H1 (cell line): ENCODE measurements around the gene CDADC1.

Source experiments
- CHD2 ChIP-seq: IDR thresholded peaks from 2 replicates; pipeline ENCODE4 v1.6.1; 2012; ENCODE audit warnings: low read length, improper control_type of control experiment
- CREB1 ChIP-seq: IDR thresholded peaks from 2 replicates; pipeline ENCODE4 v1.6.1; 2012; ENCODE audit warnings: inconsistent platforms
- CTCF ChIP-seq, 3 experiments: IDR thresholded peaks; 1 replicate in 2 of 3; 2 replicates in 1 of 3; pipeline versions ENCODE4 v1.5.1 to v1.6.1; 2011; ENCODE audit warnings: low read length in 3 of 3, mild to moderate bottlenecking in 3 of 3, inconsistent platforms in 2 of 3, low read depth in 1 of 3, moderate library complexity in 1 of 3; ENCODE audit not compliant: insufficient read depth in 1 of 3; ENCODE audit errors: control extremely low read depth in 1 of 3
- EP300 ChIP-seq, 2 experiments: IDR thresholded peaks; 1 replicate in 1 of 2; 2 replicates in 1 of 2; pipeline ENCODE4 v1.6.1; 2011 to 2012; ENCODE audit warnings: low read depth in 2 of 2, low read length in 2 of 2, mild to moderate bottlenecking in 2 of 2, borderline replicate concordance in 1 of 2, inconsistent platforms in 1 of 2, moderate library complexity in 1 of 2
- EZH2 ChIP-seq: fragments of 200-600 bp; sonication (generic); IDR thresholded peaks from 2 replicates; pipeline ENCODE4 v1.7.1; 2012; ENCODE audit warnings: low read depth, mild to moderate bottlenecking, moderate library complexity, low read length, inconsistent platforms; ENCODE audit not compliant: severe bottlenecking
- HDAC2 ChIP-seq, 2 experiments: fragments of 300-600 bp in 1 of 2; sonication (generic) in 1 of 2; IDR thresholded peaks; 2 replicates each; pipeline ENCODE4 v1.6.1; 2011 to 2012; ENCODE audit warnings: low read depth in 2 of 2, low read length in 2 of 2, mild to moderate bottlenecking in 2 of 2, moderate library complexity in 2 of 2, borderline replicate concordance in 1 of 2, inconsistent platforms in 1 of 2
- HDAC6 ChIP-seq: IDR thresholded peaks from one replicate; pipeline ENCODE4 v1.7.1; 2012; ENCODE audit warnings: low read depth, mild to moderate bottlenecking, inconsistent platforms, low read length, moderate library complexity
- MAX ChIP-seq: IDR thresholded peaks from 2 replicates; pipeline ENCODE4 v1.6.1; 2012; ENCODE audit warnings: inconsistent platforms
- POLR2A ChIP-seq, 2 experiments: IDR thresholded peaks; 1 replicate in 1 of 2; 2 replicates in 1 of 2; pipeline ENCODE4 v1.6.1; 2011; ENCODE audit warnings: low read depth in 2 of 2, low read length in 2 of 2, mild to moderate bottlenecking in 2 of 2; ENCODE audit errors: control extremely low read depth in 1 of 2
- SP2 ChIP-seq: IDR thresholded peaks from 2 replicates; pipeline ENCODE4 v1.6.1; 2012; ENCODE audit warnings: mild to moderate bottlenecking, low read length, inconsistent platforms
- TAF1 ChIP-seq: IDR thresholded peaks from 2 replicates; pipeline ENCODE4 v1.6.1; 2011; ENCODE audit warnings: mild to moderate bottlenecking, low read depth, low read length
- TBP ChIP-seq: IDR thresholded peaks from 2 replicates; pipeline ENCODE4 v1.6.1; 2011; ENCODE audit warnings: low read depth, low read length, improper control_type of control experiment
- YY1 ChIP-seq: IDR thresholded peaks from 2 replicates; pipeline ENCODE4 v1.6.1; 2011; ENCODE audit warnings: low read depth, mild to moderate bottlenecking, low read length

GRCh38 chr13:49216334-49216733 lies 31.4 kb upstream of the CDADC1 start:
- TF ChIP-seq CTCF (IDR thresholded peaks at IDR 0.05; ENCODE audit: control extremely low read depth in 1 of 3, insufficient read depth in 1 of 3, low read depth in 1 of 3, low read length in 3 of 3) (no peak), SP2 (no peak), HDAC2 (IDR thresholded peaks at IDR 0.05; ENCODE audit: borderline replicate concordance in 1 of 2, low read depth in 2 of 2, low read length in 2 of 2) (no peak), CREB1 (no peak), EP300 (IDR thresholded peaks at IDR 0.05; ENCODE audit: borderline replicate concordance in 1 of 2, low read depth in 2 of 2, low read length in 2 of 2) (no peak), POLR2A (IDR thresholded peaks at IDR 0.05; ENCODE audit: control extremely low read depth in 1 of 2, low read depth in 2 of 2, low read length in 2 of 2) (no peak), HDAC6 (no peak), MAX (no peak), TAF1 (no peak), EZH2 (no peak), CHD2 (no peak), TBP (no peak), YY1 (no peak)
